Activated CD4-positive, alpha-beta T cell treated with anti-CD3 and anti-CD28 coated beads, Interleukin-2, amount 10 ng/mL, durations not matched to agents 24 days and 14 days (primary cell): Measurements from ENCODE around the gene DGCR2. TPM values are rescaled to one million over a fixed set of nuclear protein-coding genes. Genes with fewer than 3 reads are reported as not detected.

Experiments used
- DNase-seq: peaks from one replicate; pipeline ENCODE4 v3.0.0; 2022
- H3K27ac Mint-ChIP-seq: one replicate; pipeline ENCODE4 v1.8.0; 2022; ENCODE audit warnings: mild to moderate bottlenecking, mixed read lengths
- H3K27me3 Mint-ChIP-seq: one replicate; pipeline ENCODE4 v1.8.0; 2022; ENCODE audit warnings: mixed read lengths
- H3K36me3 Mint-ChIP-seq: one replicate; pipeline ENCODE4 v1.8.0; 2022; ENCODE audit warnings: low read depth, mild to moderate bottlenecking, mixed read lengths
- H3K4me1 Mint-ChIP-seq: one replicate; pipeline ENCODE4 v1.8.0; 2021; ENCODE audit warnings: mixed read lengths
- H3K4me3 Mint-ChIP-seq: one replicate; pipeline ENCODE4 v1.8.0; 2022; ENCODE audit warnings: mild to moderate bottlenecking, moderate library complexity, mixed read lengths
- H3K9me3 Mint-ChIP-seq: one replicate; pipeline ENCODE4 v1.8.0; 2021; ENCODE audit warnings: mixed read lengths
- intact Hi-C: fragments of 100-400 bp; cut with micrococcal nuclease; formaldehyde crosslinking; loops from one replicate; pipeline ENCODE4 v1.15.1; 2023
- total RNA-seq: library from RNA; stranded (reverse); gene quantifications from 2 replicates; pipeline ENCODE4 v1.2.3, GENCODE V29; 2022

DGCR2 gene
- total RNA-seq, 1 donor from 2014 or later: 25.5 TPM

DNA sequence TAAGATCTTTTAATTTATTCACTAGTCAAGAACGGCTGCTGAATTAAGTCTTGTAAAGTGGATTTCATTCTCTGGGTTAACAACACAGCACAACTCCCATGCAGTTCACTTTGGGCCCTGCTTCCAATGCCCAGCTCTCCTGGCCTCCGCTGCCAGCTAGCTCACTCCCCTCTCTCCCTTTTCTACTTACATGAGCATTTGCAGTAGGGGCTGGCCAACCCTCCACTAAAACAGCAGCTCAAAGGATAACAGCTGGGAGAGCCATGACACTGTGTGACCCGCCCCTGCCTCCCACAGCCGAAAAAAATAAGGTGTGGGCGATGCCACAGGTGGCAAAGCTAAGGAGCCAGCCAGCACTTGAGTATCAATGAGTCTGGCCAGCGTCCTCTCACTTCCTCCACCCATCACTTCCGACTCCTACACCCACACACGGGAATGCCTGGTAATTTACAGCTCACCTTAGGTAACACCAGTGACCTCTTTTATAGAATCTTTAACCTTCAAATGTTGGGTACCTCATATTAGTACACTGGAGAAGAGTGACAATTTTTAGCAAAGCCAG, 56.8 kb downstream of the DGCR2 start:
- no peak overlapping the region for H3K4me3 Mint-ChIP-seq
- DNase-seq: no peak
- H3K9me3 Mint-ChIP-seq: no peaks in the 10 kb centered on the region
- intact Hi-C loops: no loop called here
- H3K4me1 Mint-ChIP-seq: no peaks in the 10 kb centered on the region
- H3K27me3 Mint-ChIP-seq: no peaks in the 10 kb centered on the region
- H3K27ac Mint-ChIP-seq: no peak overlapping the region
- peaks cover 15% of the 10 kb centered on the region for H3K36me3 Mint-ChIP-seq

GRCh38 chr22:19064354-19065054, 57.7 kb downstream of the DGCR2 start:
- Mint-ChIP-seq H3K4me3 (no peak overlapping the region), H3K9me3 (no peaks in the 10 kb centered on the region), H3K36me3 (peaks cover 12% of the 10 kb centered on the region), H3K4me1 (no peaks in the 10 kb centered on the region), H3K27ac (no peak overlapping the region), H3K27me3 (no peaks in the 10 kb centered on the region)
- intact Hi-C loops: no loop called here
- DNase-seq: no peak

DNA sequence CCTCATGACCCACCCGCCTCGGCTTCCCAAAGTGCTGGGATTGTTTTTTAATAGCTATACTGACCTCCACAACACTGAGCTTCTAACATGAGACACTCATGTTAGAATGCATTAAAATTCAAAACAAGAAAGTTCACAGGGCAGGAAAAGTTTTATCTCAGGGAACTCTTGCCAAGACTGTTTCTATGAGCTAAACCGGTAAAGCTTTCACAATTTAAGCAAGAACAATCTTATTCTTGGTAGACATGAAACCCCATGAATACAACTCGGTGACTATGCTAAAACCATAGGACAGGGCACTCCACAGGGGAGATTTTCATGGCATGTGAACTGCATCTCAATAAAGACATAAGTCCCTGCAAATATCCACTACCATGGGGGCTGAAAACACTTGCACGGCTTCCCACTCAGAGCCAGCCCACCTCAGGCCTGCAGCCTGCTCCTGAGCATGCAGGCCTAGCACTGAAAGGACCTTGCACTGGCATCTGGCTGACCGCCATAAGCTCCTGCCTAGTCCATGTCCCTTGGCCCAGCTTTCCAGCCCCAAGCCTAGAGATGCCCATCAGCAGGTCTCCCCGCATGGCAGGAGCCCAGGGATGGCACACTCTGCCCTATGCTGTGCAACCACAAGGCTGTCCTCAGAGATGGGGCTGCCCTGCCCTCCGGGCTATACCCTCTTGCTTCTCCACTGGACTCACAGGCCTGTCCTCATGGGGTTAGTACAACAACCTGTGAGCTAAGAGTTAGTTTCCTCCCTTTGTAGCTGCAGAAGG, 58.4 kb downstream of the DGCR2 start:
- intact Hi-C loops: no loop called here
- H3K4me3 Mint-ChIP-seq: no peak overlapping the region

GRCh38 chr22:19062943-19063308, 59.3 kb downstream of the DGCR2 start:
- Mint-ChIP-seq H3K4me1 (no peaks in the 10 kb centered on the region), H3K9me3 (no peaks in the 10 kb centered on the region), H3K36me3 (peaks cover 20% of the 10 kb centered on the region), H3K27me3 (no peaks in the 10 kb centered on the region), H3K27ac (no peak overlapping the region), H3K4me3 (no peak overlapping the region)
- intact Hi-C loops: no loop called here
- DNase-seq: no peak

More for the DNA sequence above, 58.4 kb downstream of the DGCR2 start:
- H3K27ac Mint-ChIP-seq: no peak overlapping the region
- H3K4me1 Mint-ChIP-seq: no peaks in the 10 kb centered on the region
- no peaks in the 10 kb centered on the region for H3K9me3 Mint-ChIP-seq
- DNase-seq: no peak
- no peaks in the 10 kb centered on the region for H3K27me3 Mint-ChIP-seq
- H3K36me3 Mint-ChIP-seq: peaks cover 18% of the 10 kb centered on the region

GRCh38 chr22:19062139-19062942, 59.9 kb downstream of the DGCR2 start:
- intact Hi-C loops: no loop called here
- H3K36me3 Mint-ChIP-seq: peaks cover 19% of the 10 kb centered on the region
- H3K27ac Mint-ChIP-seq: no peak overlapping the region
- H3K27me3 Mint-ChIP-seq: no peaks in the 10 kb centered on the region
- H3K9me3 Mint-ChIP-seq: no peaks in the 10 kb centered on the region
- no peak for DNase-seq
- H3K4me3 Mint-ChIP-seq: no peak overlapping the region
- no peaks in the 10 kb centered on the region for H3K4me1 Mint-ChIP-seq

- Mint-ChIP-seq H3K4me1 (no peaks in the 10 kb centered on the region), H3K27me3 (no peaks in the 10 kb centered on the region), H3K36me3 (peaks cover 20% of the 10 kb centered on the region), H3K4me3 (no peak overlapping the region), H3K9me3 (no peaks in the 10 kb centered on the region), H3K27ac (no peak overlapping the region)
- DNase-seq: no peak
- intact Hi-C loops: no loop called here
These were observed 60.6 kb downstream of the DGCR2 start for GRCh38 chr22:19061471-19062138.

DNA sequence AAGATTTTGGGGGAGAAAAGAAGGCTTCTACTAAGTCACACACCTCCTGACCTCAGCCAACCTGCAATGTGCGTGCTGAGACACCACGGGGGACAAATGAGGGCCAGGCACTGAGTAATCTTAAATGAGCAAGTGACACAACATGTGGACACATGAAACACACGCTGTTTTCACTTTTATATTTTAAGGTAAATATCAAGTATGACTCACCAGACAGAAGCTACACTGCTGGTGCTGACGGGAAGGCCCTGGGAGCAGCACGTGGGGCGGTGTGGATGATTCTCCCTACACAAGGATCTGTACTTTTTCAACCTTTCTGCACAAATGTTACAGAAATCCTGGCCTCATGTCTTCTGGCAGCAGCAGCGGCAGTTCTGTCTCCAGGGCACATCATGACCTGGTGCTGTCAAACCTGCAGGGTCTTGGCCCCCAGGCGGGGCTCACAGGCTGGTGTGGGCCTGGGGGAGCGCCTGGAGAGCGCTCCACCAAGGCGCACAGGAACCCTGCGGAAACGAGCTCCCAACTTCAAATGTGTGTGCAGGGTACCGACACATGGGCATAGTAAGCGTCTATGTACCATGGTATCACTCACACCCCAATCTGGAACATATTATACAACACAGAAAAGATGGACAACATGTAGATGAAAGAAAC, 61.7 kb downstream of the DGCR2 start:
- Mint-ChIP-seq H3K4me3 (no peak overlapping the region), H3K36me3 (peaks cover 20% of the 10 kb centered on the region), H3K27ac (no peak overlapping the region), H3K27me3 (no peaks in the 10 kb centered on the region), H3K9me3 (no peaks in the 10 kb centered on the region), H3K4me1 (no peaks in the 10 kb centered on the region)
- no peak for DNase-seq
- intact Hi-C loops: no loop called here

- no peak for DNase-seq
These were observed 62.5 kb downstream of the DGCR2 start for GRCh38 chr22:19059481-19060278.

GRCh38 chr22:19058713-19059451, 63.3 kb downstream of the DGCR2 start:
- no peaks in the 10 kb centered on the region for H3K4me1 Mint-ChIP-seq
- no peaks in the 10 kb centered on the region for H3K27me3 Mint-ChIP-seq
- H3K36me3 Mint-ChIP-seq: peaks cover 26% of the 10 kb centered on the region
- no peak for DNase-seq
- no peaks in the 10 kb centered on the region for H3K9me3 Mint-ChIP-seq
- H3K4me3 Mint-ChIP-seq: no peak overlapping the region
- intact Hi-C loops: no loop called here
- H3K27ac Mint-ChIP-seq: no peak overlapping the region

More at GRCh38 chr22:19059481-19060278, 62.5 kb downstream of the DGCR2 start:
- Mint-ChIP-seq H3K36me3 (peaks cover 21% of the 10 kb centered on the region), H3K27ac (no peak overlapping the region), H3K4me1 (no peaks in the 10 kb centered on the region), H3K4me3 (no peak overlapping the region), H3K9me3 (no peaks in the 10 kb centered on the region), H3K27me3 (no peaks in the 10 kb centered on the region)
- intact Hi-C loops: no loop called here

DNA sequence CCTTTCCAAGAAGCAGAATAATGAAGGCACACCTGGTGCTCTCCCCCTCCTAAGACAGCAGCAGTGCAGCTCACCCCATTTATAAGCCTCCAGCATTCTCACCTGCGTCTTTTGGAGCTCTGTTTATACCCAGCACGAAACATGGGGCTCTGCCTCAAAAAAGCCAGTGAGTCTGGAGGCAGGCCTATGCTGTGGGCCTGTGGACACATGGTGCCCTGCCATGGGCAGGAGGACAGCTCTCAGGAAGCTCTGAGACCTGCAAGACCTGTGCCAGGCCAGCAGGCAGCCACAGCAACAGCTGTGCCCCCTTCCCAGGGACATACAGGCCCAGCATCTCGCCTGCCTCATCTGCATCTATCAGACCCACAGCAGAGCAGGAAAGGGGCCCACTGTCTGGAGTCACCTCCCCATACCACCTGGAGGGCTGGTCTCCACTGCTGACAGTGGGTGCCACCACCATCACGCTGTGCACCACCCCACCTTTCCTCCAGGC, 64.2 kb downstream of the DGCR2 start:
- Mint-ChIP-seq H3K4me1 (no peaks in the 10 kb centered on the region), H3K36me3 (peaks cover 28% of the 10 kb centered on the region), H3K9me3 (no peaks in the 10 kb centered on the region), H3K27me3 (no peaks in the 10 kb centered on the region), H3K4me3 (no peak overlapping the region), H3K27ac (no peak overlapping the region)
- intact Hi-C loops: no loop called here
- DNase-seq: no peak

DNA sequence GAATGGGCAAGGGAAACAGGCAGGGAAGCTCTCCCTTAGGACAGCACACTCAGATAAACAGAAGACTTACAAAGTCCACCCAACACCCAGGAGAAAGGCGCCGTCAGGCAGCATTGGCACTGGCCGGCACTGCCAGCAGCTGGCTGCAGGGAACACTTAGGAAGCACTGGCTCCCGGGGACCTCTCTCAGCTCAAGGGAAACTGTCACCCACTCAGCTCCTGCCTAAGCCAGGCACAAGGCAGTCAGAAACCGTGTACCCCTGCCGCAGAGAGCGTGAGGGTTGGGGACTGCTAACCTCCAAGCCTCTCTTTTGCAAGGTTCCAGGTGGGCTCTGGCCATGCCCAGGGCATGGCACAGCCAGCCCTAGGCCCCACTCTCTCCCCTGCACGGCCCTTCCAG, 64.7 kb downstream of the DGCR2 start:
- Mint-ChIP-seq H3K36me3 (peaks cover 30% of the 10 kb centered on the region), H3K4me3 (no peak overlapping the region), H3K4me1 (no peaks in the 10 kb centered on the region), H3K27me3 (no peaks in the 10 kb centered on the region), H3K9me3 (no peaks in the 10 kb centered on the region), H3K27ac (no peak overlapping the region)
- DNase-seq: no peak
- intact Hi-C loops: no loop called here

GRCh38 chr22:19056951-19057401, 65.2 kb downstream of the DGCR2 start:
- H3K36me3 Mint-ChIP-seq: peaks cover 30% of the 10 kb centered on the region
- no peaks in the 10 kb centered on the region for H3K4me1 Mint-ChIP-seq
- H3K4me3 Mint-ChIP-seq: no peak overlapping the region
- DNase-seq: no peak
- intact Hi-C loops: no loop called here
- no peaks in the 10 kb centered on the region for H3K9me3 Mint-ChIP-seq
- H3K27ac Mint-ChIP-seq: no peak overlapping the region
- no peaks in the 10 kb centered on the region for H3K27me3 Mint-ChIP-seq
